ENCODE results near the gene EDNRA.
"Not testable (repeated sequence)": the region's sequence is repeated elsewhere in the genome, so short reads cannot be mapped to it uniquely, and the experiment has no call there.

Gene EDNRA

GRCh38 chr4:147480891-147481576 is at the start of gene EDNRA:
Gene EDNRA (plus strand): TSS chr4:147481097. CDS start chr4:147485682, 4,585 bp downstream.
- Histone ChIP-seq H3K4me3 (replicated peaks; ENCODE audit: low read depth, low read length) (no peak within 1 kb of the TSS), H3K36me3 (ENCODE audit: control insufficient read depth, insufficient read depth, low read length) (no peaks in the 10 kb centered on the region), H3K27me3 (replicated peaks; ENCODE audit: control insufficient read depth, insufficient read depth, low read length) (no peaks in the 10 kb centered on the region)
- TF ChIP-seq CTCF (IDR thresholded peaks at IDR 0.05; ENCODE audit: insufficient read depth, low read length, poor library complexity, severe bottlenecking) = no peak
- peak; percentile 9 for DNase-seq (ENCODE audit: extremely low read depth, insufficient read length)

GRCh38 chr4:147434370-147434769 is 46.5 kb upstream of the EDNRA start:
- H3K27me3 ChIP-seq (replicated peaks; ENCODE audit: control insufficient read depth, insufficient read depth, low read length); DNase-seq (ENCODE audit: extremely low read depth, insufficient read length); H3K36me3 ChIP-seq (ENCODE audit: control insufficient read depth, insufficient read depth, low read length); H3K4me3 ChIP-seq (replicated peaks; ENCODE audit: low read depth, low read length): not testable (repeated sequence)

GRCh38 chr4:147440442-147440841 is 40.5 kb upstream of the EDNRA start:
- Histone ChIP-seq H3K36me3 (ENCODE audit: control insufficient read depth, insufficient read depth, low read length) (no peaks in the 10 kb centered on the region), H3K4me3 (replicated peaks; ENCODE audit: low read depth, low read length) (no peak overlapping the region), H3K27me3 (replicated peaks; ENCODE audit: control insufficient read depth, insufficient read depth, low read length) (no peaks in the 10 kb centered on the region; the same call in 1 of the 2 replicates)
- TF ChIP-seq CTCF (IDR thresholded peaks at IDR 0.05; ENCODE audit: insufficient read depth, low read length, poor library complexity, severe bottlenecking) = no peak
- DNase-seq (ENCODE audit: extremely low read depth, insufficient read length) = no peak

- DNase-seq (ENCODE audit: extremely low read depth, insufficient read length) = no peak
- H3K27me3 ChIP-seq (replicated peaks; ENCODE audit: control insufficient read depth, insufficient read depth, low read length) = no peaks in the 10 kb centered on the region; the same call in 1 of the 2 replicates
Observed at GRCh38 chr4:147447786-147448185, 33.1 kb upstream of the EDNRA start.

DNA sequence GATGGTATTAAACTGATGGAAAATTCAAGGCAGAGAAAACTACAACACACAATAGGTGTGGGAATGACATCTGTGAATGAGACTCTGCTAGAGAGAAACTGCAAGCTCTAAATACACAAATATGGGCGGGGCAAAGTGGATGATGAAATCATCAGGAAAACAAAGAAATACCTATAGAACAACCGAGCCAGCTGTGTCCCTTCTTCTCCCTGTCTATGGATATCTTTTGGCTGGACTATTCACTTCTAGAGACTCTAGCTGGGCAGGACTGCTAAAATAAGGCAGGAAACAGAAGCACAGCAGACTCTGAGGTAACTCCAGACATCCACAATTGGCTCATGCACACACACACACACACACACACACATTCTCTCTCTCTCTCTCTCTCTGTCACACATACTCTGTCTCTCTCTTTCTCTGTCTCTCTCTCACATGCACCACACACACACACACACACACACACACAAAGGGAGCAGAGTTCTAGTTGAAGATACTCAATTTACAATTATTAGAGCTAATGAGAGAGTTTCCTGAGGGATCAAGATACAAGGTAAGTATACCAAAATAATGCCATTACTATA is 27.2 kb upstream of the EDNRA start:
- Histone ChIP-seq H3K36me3 (ENCODE audit: control insufficient read depth, insufficient read depth, low read length) (no peaks in the 10 kb centered on the region), H3K4me3 (replicated peaks; ENCODE audit: low read depth, low read length) (no peak overlapping the region), H3K27me3 (replicated peaks; ENCODE audit: control insufficient read depth, insufficient read depth, low read length) (no peaks in the 10 kb centered on the region)
- no peak for DNase-seq (ENCODE audit: extremely low read depth, insufficient read length)
- TF ChIP-seq CTCF (IDR thresholded peaks at IDR 0.05; ENCODE audit: insufficient read depth, low read length, poor library complexity, severe bottlenecking) = no peak

More at GRCh38 chr4:147447786-147448185, 33.1 kb upstream of the EDNRA start:
- Histone ChIP-seq H3K4me3 (replicated peaks; ENCODE audit: low read depth, low read length) (no peak overlapping the region), H3K36me3 (ENCODE audit: control insufficient read depth, insufficient read depth, low read length) (no peaks in the 10 kb centered on the region)
- no peak for TF ChIP-seq CTCF (IDR thresholded peaks at IDR 0.05; ENCODE audit: insufficient read depth, low read length, poor library complexity, severe bottlenecking)

DNA sequence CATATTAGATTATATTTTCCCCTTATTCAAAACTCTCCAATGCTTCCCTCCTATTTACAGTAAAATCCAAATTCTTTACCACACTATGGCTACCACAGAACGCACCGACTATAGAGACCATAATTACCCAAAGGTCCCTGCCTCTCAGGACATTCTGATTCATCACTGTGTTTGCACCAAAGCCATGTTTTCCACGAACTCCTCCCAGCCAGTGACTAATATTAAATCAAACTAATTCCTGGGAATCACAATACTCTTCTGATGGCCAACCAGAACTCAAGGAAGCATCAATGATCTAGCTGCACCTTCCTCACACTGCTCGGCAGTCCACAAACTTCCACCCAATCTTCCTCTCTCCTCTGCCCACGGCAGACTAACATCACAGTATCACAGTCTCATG is 24.2 kb upstream of the EDNRA start:
- no peak for DNase-seq (ENCODE audit: extremely low read depth, insufficient read length)
- no peak overlapping the region for H3K4me3 ChIP-seq (replicated peaks; ENCODE audit: low read depth, low read length)
- no peak for TF ChIP-seq CTCF (IDR thresholded peaks at IDR 0.05; ENCODE audit: insufficient read depth, low read length, poor library complexity, severe bottlenecking)
- H3K36me3 ChIP-seq (ENCODE audit: control insufficient read depth, insufficient read depth, low read length) = no peaks in the 10 kb centered on the region
- no peaks in the 10 kb centered on the region for H3K27me3 ChIP-seq (replicated peaks; ENCODE audit: control insufficient read depth, insufficient read depth, low read length)

All from GM06990 (cell line).